ENCODE data around the gene CPNE4.

Gene CPNE4

DNA sequence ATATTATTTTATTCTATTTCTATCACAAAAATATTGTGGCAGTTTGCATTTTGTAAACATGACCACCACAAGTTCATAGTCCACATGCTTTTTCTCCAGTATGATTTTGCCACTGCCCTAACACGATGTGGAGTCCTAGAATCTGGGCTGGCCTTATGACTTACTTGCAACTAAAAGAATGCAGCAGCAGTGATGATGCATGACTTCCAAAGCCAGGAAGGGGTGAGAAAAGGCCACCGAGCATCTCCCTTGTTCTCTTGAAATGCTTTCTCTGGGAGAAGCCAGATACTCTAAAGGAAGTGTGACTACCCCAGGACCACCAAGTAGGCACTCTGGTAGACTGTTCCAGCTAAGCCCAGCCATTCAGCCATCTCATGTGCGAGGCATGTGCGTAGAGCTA lies 340.4 kb downstream of the CPNE4 start:
- Histone ChIP-seq H3K36me3 (no peaks in the 10 kb centered on the region), H3K4me3 (ENCODE audit: low read depth, low read length) (no peak overlapping the region), H3K27me3 (ENCODE audit: insufficient read depth, low read depth, severe bottlenecking) (no peaks in the 10 kb centered on the region), H3K27ac (no peak overlapping the region), H3K9me3 (ENCODE audit: severe bottlenecking) (no peaks in the 10 kb centered on the region)
- TF ChIP-seq, protein P1, sequence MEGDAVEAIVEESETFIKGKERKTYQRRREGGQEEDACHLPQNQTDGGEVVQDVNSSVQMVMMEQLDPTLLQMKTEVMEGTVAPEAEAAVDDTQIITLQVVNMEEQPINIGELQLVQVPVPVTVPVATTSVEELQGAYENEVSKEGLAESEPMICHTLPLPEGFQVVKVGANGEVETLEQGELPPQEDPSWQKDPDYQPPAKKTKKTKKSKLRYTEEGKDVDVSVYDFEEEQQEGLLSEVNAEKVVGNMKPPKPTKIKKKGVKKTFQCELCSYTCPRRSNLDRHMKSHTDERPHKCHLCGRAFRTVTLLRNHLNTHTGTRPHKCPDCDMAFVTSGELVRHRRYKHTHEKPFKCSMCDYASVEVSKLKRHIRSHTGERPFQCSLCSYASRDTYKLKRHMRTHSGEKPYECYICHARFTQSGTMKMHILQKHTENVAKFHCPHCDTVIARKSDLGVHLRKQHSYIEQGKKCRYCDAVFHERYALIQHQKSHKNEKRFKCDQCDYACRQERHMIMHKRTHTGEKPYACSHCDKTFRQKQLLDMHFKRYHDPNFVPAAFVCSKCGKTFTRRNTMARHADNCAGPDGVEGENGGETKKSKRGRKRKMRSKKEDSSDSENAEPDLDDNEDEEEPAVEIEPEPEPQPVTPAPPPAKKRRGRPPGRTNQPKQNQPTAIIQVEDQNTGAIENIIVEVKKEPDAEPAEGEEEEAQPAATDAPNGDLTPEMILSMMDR (IDR thresholded peaks at IDR 0.05; ENCODE audit: low read depth, low read length), result no peak
- DNase-seq, result no peak

DNA sequence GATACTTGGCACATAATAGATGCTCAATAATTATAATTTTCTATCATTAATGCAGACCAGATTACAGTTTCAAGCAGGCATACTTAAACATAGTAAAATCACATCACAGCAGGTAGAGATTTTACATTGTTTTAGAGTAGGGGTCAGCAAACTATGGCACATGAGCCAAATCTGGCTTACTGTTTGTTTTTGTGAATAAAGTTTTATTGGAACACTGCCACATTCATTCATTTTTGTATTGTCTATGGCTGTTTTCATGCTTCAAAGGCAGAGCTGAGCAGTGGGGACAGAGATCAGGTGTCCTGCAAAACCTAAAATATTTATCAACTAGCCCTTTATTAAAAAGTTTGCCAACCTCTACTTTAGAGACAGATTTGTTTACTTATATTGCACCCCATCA lies 342.5 kb downstream of the CPNE4 start:
- TF ChIP-seq, protein P1 (IDR thresholded peaks at IDR 0.05; ENCODE audit: low read depth, low read length), result no peak

DNA sequence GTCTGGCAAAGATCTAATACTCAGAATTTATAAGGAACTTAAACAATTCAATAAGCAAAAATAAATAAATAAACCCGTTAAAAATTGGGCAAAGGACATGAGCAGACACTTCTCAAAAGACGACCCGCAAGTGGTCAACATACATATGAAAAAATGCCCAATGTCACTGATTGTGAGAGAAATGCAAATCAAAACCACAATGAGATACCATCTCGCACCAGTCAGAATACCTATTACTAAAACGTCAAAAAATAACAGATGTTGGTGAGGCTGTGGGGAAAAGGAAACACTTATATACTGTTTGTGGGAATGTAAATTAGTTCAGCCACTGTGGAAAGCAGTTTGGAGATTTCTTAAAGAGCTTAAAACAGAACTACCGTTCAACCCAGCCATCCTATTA lies 344.0 kb downstream of the CPNE4 start:
- no peaks in the 10 kb centered on the region for H3K36me3 ChIP-seq
- TF ChIP-seq, protein P1 (IDR thresholded peaks at IDR 0.05; ENCODE audit: low read depth, low read length), result no peak
- H3K27me3 ChIP-seq (ENCODE audit: insufficient read depth, low read depth, severe bottlenecking), result no peaks in the 10 kb centered on the region
- no peak overlapping the region for H3K27ac ChIP-seq
- no peak overlapping the region for H3K4me3 ChIP-seq (ENCODE audit: low read depth, low read length)
- no peak for DNase-seq
- H3K9me3 ChIP-seq (ENCODE audit: severe bottlenecking), result no peaks in the 10 kb centered on the region

More for the DNA sequence above, 342.5 kb downstream of the CPNE4 start:
- H3K27me3 ChIP-seq (ENCODE audit: insufficient read depth, low read depth, severe bottlenecking), result no peaks in the 10 kb centered on the region
- H3K36me3 ChIP-seq, result no peaks in the 10 kb centered on the region
- no peak for DNase-seq
- no peak overlapping the region for H3K27ac ChIP-seq
- H3K4me3 ChIP-seq (ENCODE audit: low read depth, low read length), result no peak overlapping the region
- H3K9me3 ChIP-seq (ENCODE audit: severe bottlenecking), result no peaks in the 10 kb centered on the region

DNA sequence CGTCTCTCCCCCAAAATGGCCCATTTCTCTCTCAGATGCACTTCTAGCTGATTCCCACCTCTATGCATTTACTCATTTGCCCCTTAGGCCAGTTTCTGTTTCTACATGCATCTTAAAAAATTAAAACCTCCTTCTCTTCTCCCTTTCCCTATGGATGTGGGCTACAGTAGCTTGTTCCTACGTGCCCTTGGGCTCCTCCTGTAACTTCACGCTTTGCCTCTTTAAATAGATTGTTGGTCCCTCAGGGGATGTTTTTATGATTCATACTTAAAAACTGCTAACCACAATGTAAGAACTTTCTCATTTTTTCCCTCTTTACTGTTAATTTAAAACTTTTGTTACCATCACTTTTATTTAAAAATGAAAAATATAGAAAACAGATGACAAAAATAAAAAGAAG lies 346.4 kb downstream of the CPNE4 start:
- Histone ChIP-seq H3K27ac (no peak overlapping the region), H3K27me3 (ENCODE audit: insufficient read depth, low read depth, severe bottlenecking) (no peaks in the 10 kb centered on the region), H3K36me3 (no peaks in the 10 kb centered on the region), H3K4me3 (ENCODE audit: low read depth, low read length) (no peak overlapping the region), H3K9me3 (ENCODE audit: severe bottlenecking) (no peaks in the 10 kb centered on the region)
- TF ChIP-seq, protein P1 (IDR thresholded peaks at IDR 0.05; ENCODE audit: low read depth, low read length), result no peak
- no peak for DNase-seq

DNA sequence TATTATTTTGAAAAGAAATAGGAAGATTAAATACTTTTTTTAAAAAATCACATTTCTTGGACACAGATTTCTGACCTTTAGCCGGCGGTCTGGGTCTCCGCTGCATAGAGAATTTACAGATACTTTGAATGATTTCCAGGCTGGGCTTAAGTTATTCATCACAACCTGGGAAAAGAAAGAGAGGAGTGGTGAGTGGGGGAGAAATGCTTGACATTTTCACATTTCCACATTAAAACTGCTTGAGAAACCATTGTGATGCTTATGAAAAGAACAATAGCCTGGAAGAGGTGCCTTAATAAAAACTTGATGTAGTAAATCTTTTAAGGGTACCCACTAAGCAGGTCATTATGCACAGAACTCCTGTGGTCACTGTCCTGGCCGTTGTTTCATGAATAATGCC lies 365.2 kb downstream of the CPNE4 start:
- DNase-seq, result no peak
- Histone ChIP-seq H3K9me3 (ENCODE audit: severe bottlenecking) (no peaks in the 10 kb centered on the region), H3K36me3 (no peaks in the 10 kb centered on the region), H3K27me3 (ENCODE audit: insufficient read depth, low read depth, severe bottlenecking) (no peaks in the 10 kb centered on the region), H3K27ac (no peak overlapping the region), H3K4me3 (ENCODE audit: low read depth, low read length) (no peak overlapping the region)
- TF ChIP-seq, protein P1 (IDR thresholded peaks at IDR 0.05; ENCODE audit: low read depth, low read length), result no peak

DNA sequence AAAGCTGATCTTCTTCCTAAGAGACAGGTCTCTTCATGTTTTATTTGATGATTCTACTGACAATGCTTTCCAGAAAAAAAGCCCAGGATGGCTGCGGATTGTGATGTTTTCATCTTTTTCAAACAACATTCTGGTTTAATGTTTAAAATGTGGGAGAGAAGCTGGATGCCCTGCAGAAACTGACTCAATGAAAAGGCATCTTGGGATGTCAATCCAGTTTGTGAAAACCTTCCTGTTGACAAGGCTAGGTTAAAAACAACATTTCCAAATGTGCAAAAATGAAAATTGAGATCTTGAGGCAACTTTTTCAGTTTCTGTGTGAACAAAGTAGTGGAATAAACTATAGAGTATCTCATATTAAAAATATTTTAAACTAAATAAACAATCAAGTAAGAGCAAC lies 376.0 kb downstream of the CPNE4 start:
- H3K27me3 ChIP-seq (ENCODE audit: insufficient read depth, low read depth, severe bottlenecking), result no peaks in the 10 kb centered on the region
- no peak for DNase-seq
- H3K27ac ChIP-seq, result no peak overlapping the region
- no peaks in the 10 kb centered on the region for H3K36me3 ChIP-seq
- no peak overlapping the region for H3K4me3 ChIP-seq (ENCODE audit: low read depth, low read length)
- H3K9me3 ChIP-seq (ENCODE audit: severe bottlenecking), result peaks cover 3% of the 10 kb centered on the region
- TF ChIP-seq, protein P1 (IDR thresholded peaks at IDR 0.05; ENCODE audit: low read depth, low read length), result no peak

Data from WERI-Rb-1 (cell line).